HG03108 (cell line): ENCODE data around the gene ABCA7.

Experiments used
- ATAC-seq: cut with Tn5 transposase; IDR thresholded peaks from one replicate; pipeline ENCODE4 v1.9.1; 2021; ENCODE audit warnings: moderate library complexity; ENCODE audit not compliant: unreplicated experiment

The ABCA7 gene

DNA sequence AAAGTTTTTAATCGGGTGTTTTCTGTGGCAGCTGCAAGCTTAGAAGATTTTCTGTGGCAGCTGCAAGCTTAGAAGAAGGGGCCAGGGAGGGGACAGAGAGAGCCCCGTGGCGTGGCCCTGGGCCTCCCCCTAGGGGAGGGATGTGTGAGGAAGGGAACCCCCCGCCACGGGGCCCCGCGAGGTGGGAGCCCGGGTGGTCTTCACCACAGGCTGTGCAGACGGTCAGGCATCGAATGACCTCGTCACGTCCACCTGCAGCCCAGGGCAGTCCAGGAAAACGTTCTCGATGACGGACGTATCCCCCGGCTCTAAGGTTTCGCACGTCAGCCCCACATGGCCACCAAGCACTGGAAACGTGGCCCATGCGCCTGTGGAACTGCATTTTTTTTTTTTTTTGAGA, 46.7 kb downstream of the ABCA7 start:
- no peak for ATAC-seq

DNA sequence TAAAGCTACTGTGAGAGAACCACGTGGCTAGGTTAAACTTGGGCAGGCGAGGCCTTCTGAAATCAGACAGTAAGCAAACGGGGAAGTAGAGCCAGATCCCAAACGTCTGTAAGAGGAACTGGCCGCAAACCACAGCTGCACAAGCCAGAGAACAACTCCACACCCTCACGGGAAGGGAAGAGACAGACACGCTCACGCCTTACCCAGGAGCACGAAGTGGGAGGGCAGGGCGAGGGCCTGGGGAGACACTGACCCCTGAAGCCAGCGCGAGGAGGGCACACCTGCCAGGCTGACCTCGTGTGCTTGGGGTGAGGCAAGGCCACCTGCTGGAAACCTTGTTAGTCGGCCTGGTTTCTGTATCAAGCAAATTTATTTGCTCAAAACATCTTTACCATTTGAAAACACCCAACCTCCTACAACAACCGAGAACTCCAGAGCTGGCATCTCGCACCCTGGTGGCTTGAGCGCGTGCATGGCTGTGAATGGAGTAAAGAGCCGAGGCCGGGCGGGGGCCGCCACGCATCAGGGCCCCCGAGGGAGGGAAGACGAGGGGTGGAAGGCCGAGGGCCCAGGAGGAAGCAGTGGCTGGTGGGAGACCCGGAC, 48.0 kb downstream of the ABCA7 start:
- no peak for ATAC-seq

DNA sequence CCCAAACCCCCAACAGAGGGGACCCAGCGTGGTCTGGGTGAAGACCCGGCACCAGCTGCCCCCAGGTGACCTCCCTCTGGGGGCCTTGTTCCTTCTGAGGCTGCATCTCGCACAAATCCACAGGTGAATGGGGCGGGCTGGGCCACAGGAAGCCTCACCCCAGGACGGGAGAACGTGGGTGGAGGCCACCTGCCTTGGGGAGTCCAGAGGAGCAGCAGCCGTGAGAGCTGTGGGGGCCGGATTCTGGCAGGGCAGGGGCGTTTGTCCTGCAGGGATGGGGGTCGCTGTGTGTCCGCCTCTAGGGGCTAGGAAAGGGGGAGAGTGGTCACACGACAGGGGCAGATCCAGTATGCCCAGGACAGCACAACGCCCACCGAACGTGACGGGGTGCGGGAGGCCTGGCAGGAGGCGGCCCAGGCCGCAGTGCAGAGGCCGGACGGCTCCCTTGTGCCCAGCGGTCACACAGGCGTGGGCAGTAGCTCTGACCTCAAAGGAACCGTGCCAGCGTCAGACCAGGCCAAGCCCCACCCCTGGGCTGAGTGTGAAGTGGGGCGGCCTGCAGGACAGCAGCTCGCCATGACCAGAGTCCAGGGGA, 48.6 kb downstream of the ABCA7 start:
- ATAC-seq, result no peak

DNA sequence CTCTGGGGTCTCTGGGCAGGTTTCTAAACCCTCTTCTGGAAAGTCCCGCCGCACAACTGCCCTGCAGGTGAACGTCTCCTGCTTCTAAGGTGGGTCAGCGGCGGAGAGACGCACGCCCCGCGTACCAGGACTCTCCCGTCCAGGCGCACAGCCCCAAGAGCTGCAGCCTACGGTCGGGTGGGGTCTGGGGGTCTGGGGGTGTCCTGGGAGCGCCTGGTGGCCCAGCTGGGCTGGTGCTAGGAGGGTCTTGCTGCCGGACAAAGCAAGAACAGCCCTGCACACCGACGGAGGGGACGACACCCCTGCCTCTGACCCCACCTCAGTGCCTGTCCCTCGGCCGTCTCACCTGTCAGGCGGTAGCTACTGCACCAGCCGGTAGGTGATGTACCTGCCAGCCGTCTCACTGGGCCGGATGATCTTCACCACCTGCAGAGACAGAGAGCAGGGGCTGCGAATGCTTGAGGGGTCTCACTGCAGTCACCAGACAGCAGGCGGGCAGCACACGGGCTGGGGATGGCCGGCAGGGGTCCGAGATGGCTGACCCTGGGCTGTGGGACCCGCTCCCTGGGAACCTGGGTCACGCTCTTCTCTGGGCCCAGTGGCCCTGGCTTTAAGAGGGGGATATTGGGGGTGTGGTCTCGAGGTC, 49.3 kb downstream of the ABCA7 start:
- ATAC-seq, result no peak

DNA sequence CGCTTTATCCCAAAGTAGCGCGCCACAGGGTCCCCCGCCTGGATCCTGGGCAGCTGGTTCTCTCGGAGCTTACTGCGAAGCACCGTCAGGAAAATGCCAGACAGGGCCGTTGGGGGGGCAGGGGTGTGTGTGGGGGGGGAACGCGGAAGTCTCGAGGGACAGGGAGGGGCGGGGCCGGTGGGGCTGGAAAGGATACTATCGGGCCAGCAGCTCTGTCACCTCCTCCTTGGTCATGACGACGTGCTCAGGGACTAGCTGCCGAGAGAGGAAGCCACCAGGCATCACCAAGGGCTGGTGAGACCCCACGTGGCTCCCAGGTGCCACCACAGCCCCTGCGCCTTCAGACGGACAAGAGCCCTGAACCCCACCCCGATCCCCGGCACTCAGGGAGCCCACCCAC, 50.0 kb downstream of the ABCA7 start:
- no peak for ATAC-seq

DNA sequence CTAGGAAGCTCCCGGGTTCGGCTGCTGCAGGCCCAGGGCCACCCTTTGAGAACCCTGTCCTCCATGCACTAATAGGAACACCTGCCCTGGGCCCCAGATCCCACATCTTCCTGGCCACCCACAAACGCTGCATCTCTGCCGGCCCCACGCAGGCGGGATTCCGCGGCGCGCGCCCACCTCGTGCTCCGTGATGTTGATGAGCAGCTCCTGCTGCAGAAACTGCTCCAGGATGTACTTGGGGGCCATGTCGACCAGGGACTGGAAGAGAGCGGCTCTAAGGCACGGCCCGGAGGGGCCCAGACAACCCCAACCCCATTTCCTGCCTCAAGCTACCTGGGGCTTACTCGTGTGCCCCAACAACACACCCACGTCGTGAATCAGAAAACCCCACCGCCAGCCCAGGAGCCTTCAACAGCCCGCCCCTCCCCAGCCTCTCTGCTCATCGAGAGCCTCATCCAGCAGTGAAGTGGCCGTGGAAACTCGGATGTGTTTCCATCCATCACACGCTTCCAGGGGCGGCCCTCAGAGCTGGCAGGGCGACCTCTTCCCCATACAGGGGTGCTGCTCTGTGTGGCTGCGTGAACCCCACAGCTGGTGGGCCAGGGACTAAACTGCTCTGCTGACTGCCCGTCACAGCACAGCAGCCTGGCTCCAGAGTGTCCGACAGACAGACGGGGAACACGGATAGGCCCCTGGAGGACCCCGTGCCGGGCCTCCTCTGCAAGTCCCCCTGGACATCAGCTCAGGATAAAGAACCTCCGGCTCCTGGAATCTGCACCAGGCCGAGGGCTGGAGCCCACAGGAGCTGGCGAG, 51.0 kb downstream of the ABCA7 start:
- ATAC-seq, result no peak

DNA sequence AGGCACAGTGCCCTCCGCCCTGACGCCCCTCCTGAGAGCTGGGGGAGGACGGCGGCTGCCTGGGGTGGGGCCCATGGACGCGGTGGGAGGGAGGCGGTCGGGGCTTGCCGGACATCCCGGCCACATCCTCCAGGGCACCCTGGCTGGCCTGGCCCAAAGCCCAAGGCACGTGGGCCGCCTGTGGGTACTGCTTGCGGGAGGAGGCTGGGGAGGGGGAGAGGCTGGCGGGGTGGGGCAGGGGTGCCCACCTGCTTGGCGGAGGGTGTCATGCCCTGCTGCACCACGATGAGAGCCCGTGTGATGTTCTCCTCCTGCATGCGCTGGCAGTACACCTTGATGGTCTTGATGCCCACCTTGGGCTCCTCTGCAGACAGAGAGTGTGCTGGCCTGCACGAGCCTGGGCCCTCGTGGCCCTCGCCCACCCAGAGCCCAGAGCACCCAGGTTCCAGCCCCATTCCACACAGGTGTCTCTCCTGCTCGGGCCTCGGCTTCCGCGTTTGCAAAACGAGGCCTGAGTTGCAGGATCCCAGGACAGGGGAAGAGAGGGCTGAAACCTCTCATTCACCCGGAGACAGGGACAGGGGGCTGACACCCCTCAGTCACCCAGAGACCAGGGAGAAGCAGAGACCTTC, 51.8 kb downstream of the ABCA7 start:
- ATAC-seq, result no peak

DNA sequence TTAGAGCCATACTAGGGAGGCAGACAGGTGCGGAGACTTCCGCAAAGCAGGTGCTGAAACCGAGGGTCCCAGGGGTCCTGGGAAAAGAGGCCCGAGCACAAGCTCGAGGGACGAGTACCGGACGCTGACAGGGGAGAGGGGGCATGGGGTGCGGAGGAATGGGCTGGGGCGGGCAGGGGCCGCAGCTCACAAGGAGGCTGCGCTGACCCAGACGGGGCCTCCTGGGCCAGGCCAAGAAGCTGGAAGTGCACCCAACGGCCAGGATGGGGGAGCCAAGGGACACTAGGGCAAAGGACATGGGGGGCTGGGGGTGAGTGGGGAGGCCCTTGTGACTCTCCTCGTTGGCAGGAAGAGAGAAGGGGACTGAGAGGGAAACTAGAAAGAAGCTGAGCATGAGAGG, 53.4 kb downstream of the ABCA7 start:
- no peak for ATAC-seq

DNA sequence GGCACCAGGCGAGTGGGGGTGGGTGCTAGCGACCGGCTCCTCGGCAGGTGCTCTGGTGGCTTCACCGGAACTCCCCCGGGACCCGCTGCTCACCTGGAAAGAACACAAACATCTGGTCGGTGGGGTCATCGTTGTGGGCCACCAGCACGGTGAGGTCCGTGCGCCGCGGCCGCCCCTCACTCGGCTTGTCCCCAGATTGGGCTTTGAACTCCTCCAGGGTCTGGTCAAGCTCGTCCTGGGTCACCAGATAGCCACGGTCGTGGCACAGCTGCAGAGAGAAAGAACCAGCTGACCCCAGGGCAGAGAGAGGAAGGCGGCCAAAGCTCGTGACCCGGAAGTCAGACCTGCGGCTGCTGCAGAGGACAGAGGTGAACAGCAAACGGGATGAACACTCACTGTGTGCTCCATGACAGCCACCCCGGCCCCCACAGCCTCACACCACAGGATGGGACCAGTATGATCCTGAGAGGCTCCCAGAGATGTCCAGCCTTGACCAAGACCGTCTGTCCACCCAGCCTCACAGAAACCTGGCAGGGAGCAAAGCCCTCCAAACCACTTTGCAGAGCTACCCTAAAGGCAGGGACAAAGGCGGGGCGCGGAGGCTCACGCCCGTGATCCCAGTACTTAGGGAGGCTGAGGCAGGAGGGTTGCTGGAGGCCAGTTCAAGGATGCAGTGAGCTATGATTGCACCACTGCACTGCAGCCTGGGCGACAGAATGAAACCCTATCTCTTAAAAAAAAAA, 54.1 kb downstream of the ABCA7 start:
- ATAC-seq, result no peak

DNA sequence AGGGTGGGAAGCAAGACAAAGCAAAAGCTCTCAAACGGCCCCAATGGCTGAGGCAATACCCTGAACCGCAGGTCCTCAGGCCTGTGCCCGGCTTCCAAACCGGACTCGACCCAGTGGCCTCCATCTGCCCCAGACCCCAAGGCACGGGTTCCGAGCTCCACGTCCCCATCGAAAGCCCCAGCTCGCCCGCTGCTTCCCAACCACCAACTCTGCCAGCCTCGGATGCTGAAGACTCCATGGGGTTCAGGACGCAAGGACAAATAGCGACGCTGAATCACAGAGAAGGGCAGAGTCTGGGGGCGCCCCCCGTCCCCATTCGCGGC, 54.7 kb downstream of the ABCA7 start:
- no peak for ATAC-seq

DNA sequence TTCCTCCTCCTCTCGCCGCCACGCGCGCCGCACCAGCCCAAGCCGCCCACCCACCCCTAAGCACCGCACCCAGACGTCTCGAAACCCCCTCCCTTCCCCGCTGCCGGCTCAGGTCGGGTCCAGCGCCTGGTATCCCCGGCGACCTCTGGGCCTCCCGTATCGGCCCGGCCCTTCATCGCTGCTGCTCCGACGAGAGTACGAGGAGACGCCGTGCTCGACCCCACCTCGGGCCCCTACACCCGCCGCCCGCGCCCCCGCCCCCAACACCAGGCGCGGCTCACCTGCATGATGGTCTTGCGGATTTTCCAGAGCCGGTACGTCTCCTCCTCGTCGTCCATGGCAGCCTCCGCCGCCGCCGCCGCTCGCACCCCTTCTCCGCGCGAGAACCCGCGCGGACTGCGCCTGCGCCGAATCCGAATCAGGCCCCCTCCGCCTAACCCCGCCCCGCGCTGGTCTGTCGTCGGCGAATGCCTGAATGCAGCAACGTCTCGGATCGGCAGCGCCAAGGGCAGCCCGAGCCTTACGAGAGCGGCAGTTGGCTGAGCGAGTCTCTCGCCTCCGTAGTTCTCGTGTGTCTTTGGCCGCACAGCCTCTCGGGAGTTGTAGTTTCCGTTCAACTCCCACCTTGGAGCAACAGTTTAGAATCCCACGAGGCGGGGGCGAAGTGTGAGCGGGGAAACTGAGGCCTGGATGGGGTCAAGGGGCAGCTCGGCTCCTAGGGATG, 55.2 kb downstream of the ABCA7 start, which contains the start of gene POLR2E:
POLR2E (minus strand) TSS at position 398 of the 724 bp plus-strand sequence; CDS start at position 338, 60 bp downstream.
- ATAC-seq, result peak; percentile 81

DNA sequence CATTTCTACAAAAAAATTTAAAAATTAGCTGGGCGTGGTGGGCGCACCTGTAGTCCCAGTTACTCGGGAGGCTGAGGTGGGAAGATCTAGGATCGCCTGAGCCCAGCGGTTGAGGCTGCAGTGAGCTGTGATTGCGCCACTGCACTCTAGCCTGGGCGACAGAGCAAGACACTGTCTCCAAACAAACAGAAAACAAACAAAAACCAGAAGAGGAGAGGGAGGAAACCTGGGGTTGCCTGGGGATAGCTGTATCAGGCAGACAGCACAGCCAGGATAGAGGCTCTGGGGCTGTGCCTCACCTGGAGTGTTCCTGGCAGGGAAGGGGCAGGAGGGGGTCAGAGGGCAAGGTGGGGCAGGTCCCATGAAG, 57.9 kb downstream of the ABCA7 start:
- no peak for ATAC-seq

DNA sequence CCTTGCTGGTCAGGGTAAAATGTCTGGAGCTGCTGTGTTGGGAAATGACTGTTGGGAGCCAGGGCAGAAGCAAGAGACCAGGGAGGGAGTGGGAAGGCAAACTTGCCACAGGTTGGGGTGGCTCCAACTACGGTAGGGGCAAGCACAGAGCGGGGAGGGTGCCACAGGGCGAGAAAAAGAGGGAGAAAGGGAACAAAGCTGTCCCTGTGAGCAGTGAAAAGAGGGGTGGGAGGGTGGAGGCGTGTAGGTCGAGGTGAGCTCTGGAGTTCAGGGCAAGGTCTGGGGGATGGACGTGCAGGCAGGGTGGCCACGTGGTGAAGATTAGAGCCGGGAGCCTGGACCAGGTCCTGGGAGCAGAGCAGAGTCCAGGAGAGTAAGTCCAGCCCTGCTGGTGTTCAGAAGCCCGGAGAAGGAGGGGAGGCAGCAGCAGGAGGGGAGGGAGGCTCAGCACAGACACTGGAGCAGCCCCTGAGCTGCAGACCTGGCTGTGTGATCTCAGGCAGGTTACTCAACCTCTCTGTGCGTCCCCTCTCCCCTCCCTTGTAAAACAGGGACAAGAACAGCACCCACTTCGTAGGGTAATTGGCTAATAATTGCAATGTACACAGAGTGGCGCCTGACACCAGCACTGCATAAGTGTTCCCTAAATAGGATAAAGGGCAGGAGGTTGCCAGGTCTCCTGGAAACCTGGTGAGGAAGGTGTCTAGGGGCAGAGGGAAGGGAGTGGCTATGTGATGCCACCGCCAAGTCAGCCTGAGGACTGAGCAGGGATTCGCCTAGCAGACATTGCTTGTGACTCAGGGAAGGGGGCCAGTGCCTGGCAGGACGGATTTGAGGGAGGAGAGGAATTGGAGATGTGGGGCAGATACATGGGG, 58.5 kb downstream of the ABCA7 start:
- no peak for ATAC-seq

DNA sequence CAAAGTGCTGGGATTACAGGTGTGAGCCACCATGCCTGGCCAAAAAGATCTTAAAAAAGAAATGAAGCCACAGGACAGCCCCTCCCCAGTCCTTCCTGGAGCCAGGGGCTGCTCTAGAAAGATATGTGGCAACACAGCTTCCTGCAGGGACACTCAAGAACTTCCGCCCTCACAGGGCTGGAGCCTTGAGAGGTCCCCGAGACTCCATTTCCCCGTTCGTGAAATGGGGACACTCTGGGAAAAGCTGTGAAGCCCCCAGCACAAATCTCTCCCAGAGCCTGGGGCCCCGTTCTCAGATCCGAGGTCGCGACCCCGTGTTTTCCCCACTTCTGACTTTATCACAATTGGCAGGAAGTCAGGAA, 61.4 kb downstream of the ABCA7 start:
- ATAC-seq, result no peak

DNA sequence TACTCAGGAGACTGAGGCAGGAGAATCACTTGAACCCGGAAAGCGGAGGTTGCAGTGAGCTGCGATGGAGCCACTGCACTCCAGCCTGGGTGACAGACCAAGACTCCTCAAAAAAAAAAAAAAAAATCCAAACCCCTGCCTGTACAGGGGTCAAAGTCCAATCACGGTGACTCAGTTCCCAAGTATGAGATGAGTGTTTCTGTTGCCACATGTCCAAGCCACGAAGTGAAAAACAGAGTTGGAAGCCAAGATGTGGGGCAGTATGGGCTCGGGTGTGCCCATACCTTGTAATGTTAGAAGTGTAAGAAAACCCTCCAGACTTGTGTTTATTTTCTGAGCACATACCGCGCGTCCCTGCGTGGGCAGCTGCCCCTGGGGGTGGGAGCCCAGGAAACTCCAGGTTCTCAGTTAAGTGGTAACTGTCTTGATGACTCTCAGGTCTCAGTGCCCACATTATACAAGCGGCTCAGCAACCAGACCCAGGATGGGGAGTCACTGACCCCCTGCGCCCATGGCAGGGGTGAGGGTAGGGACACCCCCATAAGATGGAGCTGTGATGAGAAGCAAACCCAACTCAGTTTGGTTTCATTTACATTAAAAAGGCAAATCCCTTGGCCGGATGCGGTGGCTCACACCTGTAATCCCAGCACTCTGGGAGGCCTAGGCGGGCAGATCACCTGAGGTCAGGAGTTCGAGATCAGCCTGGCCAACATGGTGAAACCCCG, 62.7 kb downstream of the ABCA7 start:
- peak; percentile 20 for ATAC-seq

DNA sequence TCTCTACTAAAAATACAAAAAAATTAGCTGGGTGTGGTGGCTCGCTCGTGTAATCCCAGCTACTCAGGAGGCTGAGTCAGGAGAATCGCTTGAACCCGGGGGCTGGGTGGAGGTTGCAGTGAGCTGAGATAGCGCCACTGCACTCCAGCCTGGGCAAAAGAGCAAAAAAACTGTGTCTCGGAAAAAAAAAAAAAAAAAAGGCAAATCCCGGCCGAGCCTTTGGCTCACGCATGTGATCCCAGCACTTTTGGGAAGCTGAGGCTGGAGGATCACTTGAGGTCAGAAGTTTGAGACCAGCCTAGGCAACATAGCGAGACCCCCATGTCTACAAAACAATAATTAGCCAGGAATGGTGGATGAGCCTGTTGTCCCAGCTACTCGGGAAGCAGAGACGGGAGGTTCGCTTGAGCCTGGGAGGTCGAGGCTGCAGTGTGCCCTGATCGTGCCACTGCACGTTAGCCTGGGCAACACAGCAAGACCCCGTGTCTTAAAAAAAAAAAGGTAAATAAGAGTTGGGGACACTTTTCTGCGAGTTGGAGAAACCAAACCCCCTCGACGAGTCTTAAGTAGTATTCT, 63.3 kb downstream of the ABCA7 start:
- no peak for ATAC-seq

DNA sequence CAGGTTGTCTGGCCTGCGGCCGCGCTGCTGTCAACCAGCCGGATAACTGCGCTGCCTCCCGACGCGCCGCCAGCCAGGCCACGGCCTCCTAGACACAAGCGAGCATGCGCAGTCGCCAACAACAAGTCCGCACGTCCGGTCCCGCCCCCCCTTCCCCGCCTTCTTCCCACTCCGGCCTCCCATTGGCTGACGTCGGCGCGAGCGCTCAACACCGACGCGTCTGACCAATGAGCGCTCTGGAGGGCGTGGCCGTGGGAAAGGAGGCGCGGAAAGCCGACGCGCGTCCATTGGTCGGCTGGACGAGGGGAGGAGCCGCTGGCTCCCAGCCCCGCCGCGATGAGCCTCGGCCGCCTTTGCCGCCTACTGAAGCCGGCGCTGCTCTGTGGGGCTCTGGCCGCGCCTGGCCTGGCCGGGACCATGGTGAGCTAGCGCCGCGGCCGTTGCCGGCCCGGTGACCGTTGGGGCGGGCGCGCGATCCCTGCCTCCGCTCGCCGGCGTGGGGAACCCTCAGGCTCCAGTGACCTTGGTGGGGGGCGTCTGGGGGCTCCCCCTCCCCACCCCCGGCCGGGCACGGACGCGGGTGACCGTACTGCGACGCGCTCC, 63.9 kb downstream of the ABCA7 start, which contains the start of gene GPX4:
GPX4 (plus strand) TSS at position 287 of the 603 bp plus-strand sequence; CDS start at position 337, 50 bp downstream.
- ATAC-seq, result peak; percentile 58
